ENCODE data around the gene AQP2.

The AQP2 gene

GRCh38 chr12:49920915-49921286 is 29.6 kb upstream of the AQP2 start:
- no peak for DNase-seq

- DNase-seq = no peak
Measured at GRCh38 chr12:49921299-49921698, 29.2 kb upstream of the AQP2 start.

GRCh38 chr12:49921936-49922335 is 28.6 kb upstream of the AQP2 start:
- DNase-seq = no peak

- DNase-seq = no peak
Measured at GRCh38 chr12:49922349-49923034, 28.0 kb upstream of the AQP2 start.

- DNase-seq = no peak
Measured at GRCh38 chr12:49923035-49923644, 27.4 kb upstream of the AQP2 start.

GRCh38 chr12:49923880-49924556 is 26.5 kb upstream of the AQP2 start:
- DNase-seq = no peak

- DNase-seq = no peak
Measured at GRCh38 chr12:49924628-49925246, 25.8 kb upstream of the AQP2 start.

- DNase-seq = no peak
Measured at GRCh38 chr12:49925433-49926204, 24.9 kb upstream of the AQP2 start.

- no peak for DNase-seq
Measured at GRCh38 chr12:49928471-49928870, 22.1 kb upstream of the AQP2 start.

- DNase-seq = no peak
Measured at GRCh38 chr12:49929581-49929980, 21.0 kb upstream of the AQP2 start.

- DNase-seq = no peak
Measured at GRCh38 chr12:49930515-49931288, 19.8 kb upstream of the AQP2 start.

GRCh38 chr12:49932023-49932422 is 18.5 kb upstream of the AQP2 start:
- no peak for DNase-seq

- DNase-seq = no peak
Measured at GRCh38 chr12:49932533-49933130, 17.9 kb upstream of the AQP2 start.

- DNase-seq = no peak
Measured at GRCh38 chr12:49933796-49934195, 16.7 kb upstream of the AQP2 start.

GRCh38 chr12:49934505-49934904 is 16.0 kb upstream of the AQP2 start:
- DNase-seq = no peak

GRCh38 chr12:49936925-49937324 is 13.6 kb upstream of the AQP2 start:
- no peak for DNase-seq

- DNase-seq = no peak
Measured at GRCh38 chr12:49937639-49938300, 12.8 kb upstream of the AQP2 start.

GRCh38 chr12:49939307-49939706 is 11.2 kb upstream of the AQP2 start:
- DNase-seq = no peak

GRCh38 chr12:49939707-49940106 is 10.8 kb upstream of the AQP2 start:
- no peak for DNase-seq

GRCh38 chr12:49941556-49942511 is 8.7 kb upstream of the AQP2 start:
- DNase-seq = no peak

All from NCI-H510A treated with DMSO at 0.1 percent for 48 hours (cell line).